WERI-Rb-1 (cell line): ENCODE data around the gene RAB37.

Experiments used
- DNase-seq: peaks from one replicate; pipeline ENCODE4 v3.0.0-alpha.2; 2020
- H3K27ac ChIP-seq: fragments of 250-450 bp; sonication (Bioruptor Pico); 2 replicates; pipeline ENCODE4 v1.5.1; 2020; ENCODE audit warnings: mild to moderate bottlenecking, moderate library complexity
- H3K27me3 ChIP-seq: fragments of 250-450 bp; sonication (Bioruptor Pico); 2 replicates; pipeline ENCODE4 v1.5.1; 2021; ENCODE audit warnings: mild to moderate bottlenecking, low read depth, moderate library complexity; ENCODE audit not compliant: insufficient read depth, severe bottlenecking
- H3K36me3 ChIP-seq: fragments of 250-450 bp; sonication (Bioruptor Pico); 2 replicates; pipeline ENCODE4 v1.5.1; 2020; ENCODE audit warnings: mild to moderate bottlenecking, moderate library complexity
- H3K4me3 ChIP-seq: 2 replicates; pipeline ENCODE4 v1.5.1; 2011; ENCODE audit warnings: low read depth, mild to moderate bottlenecking, control low read depth, low read length
- H3K9me3 ChIP-seq: fragments of 250-450 bp; sonication (Bioruptor Pico); 2 replicates; pipeline ENCODE4 v1.5.1; 2021; ENCODE audit warnings: mild to moderate bottlenecking, moderate library complexity; ENCODE audit not compliant: severe bottlenecking
- CTCF ChIP-seq: IDR thresholded peaks from 2 replicates; pipeline ENCODE4 v1.5.1; 2011; ENCODE audit warnings: low read depth, mild to moderate bottlenecking, control low read depth, inconsistent platforms, low read length

The RAB37 gene

GRCh38 chr17:74756891-74757290 lies 19.8 kb downstream of the RAB37 start:
- Histone ChIP-seq H3K4me3 (no peak overlapping the region), H3K27me3 (no peaks in the 10 kb centered on the region), H3K9me3 (no peaks in the 10 kb centered on the region), H3K36me3 (peaks cover 33% of the 10 kb centered on the region), H3K27ac (no peak overlapping the region; the same call in 1 of the 2 replicates)
- no peak for DNase-seq
- no peak for TF ChIP-seq CTCF

- no peak for DNase-seq
- H3K9me3 ChIP-seq: no peaks in the 10 kb centered on the region
- no peak for TF ChIP-seq CTCF
- no peaks in the 10 kb centered on the region for H3K27me3 ChIP-seq
- H3K27ac ChIP-seq: peak overlapping the region; percentile 91
- peaks cover 33% of the 10 kb centered on the region for H3K36me3 ChIP-seq
- H3K4me3 ChIP-seq: no peak overlapping the region
Measured at GRCh38 chr17:74757502-74757901, 20.4 kb downstream of the RAB37 start.

GRCh38 chr17:74757931-74758847 lies 21.1 kb downstream of the RAB37 start:
- no peak for TF ChIP-seq CTCF
- Histone ChIP-seq H3K9me3 (no peaks in the 10 kb centered on the region), H3K4me3 (no peak overlapping the region), H3K27ac (peak overlapping the region; percentile 91), H3K36me3 (peaks cover 31% of the 10 kb centered on the region), H3K27me3 (no peaks in the 10 kb centered on the region)
- DNase-seq: no peak

GRCh38 chr17:74758848-74759168 lies 21.8 kb downstream of the RAB37 start:
- Histone ChIP-seq H3K27ac (peak overlapping the region; percentile 91), H3K27me3 (no peaks in the 10 kb centered on the region), H3K4me3 (no peak overlapping the region), H3K36me3 (peaks cover 34% of the 10 kb centered on the region), H3K9me3 (no peaks in the 10 kb centered on the region)
- TF ChIP-seq CTCF: no peak
- DNase-seq: peak; percentile 56

- Histone ChIP-seq H3K4me3 (peak overlapping the region; percentile 19), H3K9me3 (no peaks in the 10 kb centered on the region), H3K27me3 (no peaks in the 10 kb centered on the region), H3K36me3 (peaks cover 38% of the 10 kb centered on the region), H3K27ac (peak overlapping the region; percentile 91)
- DNase-seq: peak; percentile 62
- peak; percentile 32; the same call in 1 of the 2 replicates for TF ChIP-seq CTCF
Measured at GRCh38 chr17:74759243-74759801, 22.3 kb downstream of the RAB37 start.
